Stimulated activated CD8-positive, alpha-beta memory T cell treated with anti-CD3 and anti-CD28 coated beads, Interleukin-4, amount 100 ng/mL, for 48 hours (primary cell): ENCODE results near the gene CAPS.
"Not testable (repeated sequence)": the region's sequence is repeated elsewhere in the genome, so short reads cannot be mapped to it uniquely, and the experiment has no call there.

Experiments
- DNase-seq: peaks from one replicate; pipeline ENCODE4 v3.0.0-alpha.2; 2020

Gene CAPS

DNA sequence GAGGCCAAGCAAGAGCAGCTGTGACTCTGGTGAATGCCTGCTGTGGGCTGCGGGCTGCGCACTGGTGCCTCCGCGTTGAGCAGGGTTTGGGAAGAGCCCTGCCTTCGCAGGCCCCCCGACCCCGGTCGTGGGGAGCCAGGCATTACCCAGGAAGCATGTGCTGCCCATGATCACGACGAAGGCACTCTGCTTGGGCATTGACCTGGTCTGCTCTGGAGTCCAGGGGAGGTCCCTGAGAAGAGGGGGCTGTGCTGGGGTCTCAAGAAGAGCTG is 44.7 kb downstream of the CAPS start:
- no peak for DNase-seq

DNA sequence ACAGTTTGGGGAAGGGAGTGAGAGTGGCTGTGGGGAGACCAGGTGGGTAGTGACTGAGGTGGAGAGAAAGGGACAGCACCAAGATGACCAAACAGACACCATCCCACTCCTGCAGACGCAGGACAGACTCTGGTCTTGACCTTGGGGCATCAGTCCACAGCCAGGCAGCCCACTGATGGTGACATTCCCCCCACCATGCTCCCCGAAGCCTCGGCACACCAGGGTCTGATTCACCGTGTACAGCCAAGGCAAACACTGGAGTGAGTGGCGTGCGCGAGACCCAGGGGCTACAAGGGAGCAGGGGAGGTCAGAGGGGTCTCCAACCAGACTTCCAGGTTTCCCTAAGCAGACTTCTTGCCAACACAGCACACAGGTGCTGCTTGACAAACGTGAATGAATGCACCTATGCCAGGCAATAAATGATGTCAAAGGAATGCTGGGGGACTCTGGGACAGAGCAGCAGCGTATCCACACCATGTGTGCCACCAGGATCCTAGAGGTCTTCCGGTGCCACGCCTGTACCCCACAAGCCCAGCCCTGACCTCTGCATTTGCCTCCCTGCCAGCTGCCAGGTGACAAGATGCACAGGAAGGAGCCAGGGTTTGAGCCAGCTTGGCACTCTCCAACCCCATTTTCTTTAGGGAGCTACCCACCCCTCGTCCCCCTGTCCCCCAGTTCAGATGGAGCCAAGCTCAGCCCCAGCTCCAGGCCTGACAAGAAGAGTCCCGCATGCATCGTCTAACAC is 45.4 kb downstream of the CAPS start:
- DNase-seq: no peak

DNA sequence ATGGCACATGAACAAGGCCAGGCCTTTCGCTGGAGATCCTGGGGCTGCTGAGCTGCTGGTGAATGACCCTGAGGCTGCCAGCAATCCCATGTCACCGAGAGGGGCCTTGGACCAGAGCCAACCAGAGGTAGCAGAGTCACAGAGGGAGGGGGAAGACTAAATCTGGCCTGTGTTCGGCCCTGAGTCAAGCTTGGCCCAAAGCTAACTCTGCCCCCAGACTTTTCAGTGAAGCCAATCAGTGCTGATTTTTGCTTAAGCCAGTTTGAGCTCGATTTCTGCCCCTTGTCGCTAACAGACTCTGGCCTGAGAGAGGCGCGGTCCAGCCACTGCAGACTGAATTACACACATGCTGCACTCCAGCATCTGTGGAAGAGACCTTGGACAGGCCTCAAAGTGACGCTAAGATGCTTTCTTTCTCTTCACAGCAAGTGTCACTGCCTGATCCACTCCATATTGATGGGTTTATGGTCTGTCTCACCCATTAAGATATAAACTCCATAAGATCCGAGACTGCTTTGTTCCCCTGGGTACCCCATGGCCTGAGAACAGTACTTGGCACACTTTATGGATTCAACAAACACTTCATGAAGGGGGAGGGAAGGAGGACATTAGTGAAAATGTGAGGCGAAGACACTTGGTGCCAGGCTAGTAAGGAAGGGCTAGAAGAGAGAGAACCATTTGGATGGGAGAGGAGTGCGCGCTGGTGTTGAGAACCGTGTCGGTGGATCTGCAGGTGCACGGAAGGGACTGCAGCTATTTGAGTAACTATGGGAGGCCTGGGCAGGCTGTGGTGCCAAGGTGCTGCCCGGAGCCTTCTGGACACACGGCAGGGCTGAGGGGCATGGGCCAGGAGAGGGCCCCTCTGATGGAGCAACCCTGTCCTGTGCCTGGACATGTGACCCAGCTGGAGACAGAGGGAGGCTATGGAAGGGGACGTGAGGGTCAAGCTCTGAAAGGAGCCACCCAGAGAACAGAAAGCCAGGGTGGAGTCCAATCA is 46.2 kb downstream of the CAPS start:
- no peak for DNase-seq

DNA sequence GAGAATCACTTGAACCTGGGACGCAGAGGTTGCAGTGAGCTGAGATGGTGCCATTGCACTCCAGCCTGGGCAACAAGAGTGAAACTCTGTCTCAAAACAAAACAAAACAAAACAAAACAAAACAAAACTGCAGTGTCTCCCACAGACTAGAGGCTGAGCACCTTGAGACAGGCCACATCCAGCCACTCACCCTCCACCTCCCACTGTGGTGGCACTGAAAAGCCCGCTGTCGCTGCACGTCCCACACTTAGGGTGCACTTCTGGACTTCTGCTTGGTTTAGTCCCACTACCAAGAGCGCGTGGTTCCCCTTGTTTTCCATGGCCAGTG is 47.6 kb downstream of the CAPS start:
- not testable (repeated sequence) for DNase-seq

DNA sequence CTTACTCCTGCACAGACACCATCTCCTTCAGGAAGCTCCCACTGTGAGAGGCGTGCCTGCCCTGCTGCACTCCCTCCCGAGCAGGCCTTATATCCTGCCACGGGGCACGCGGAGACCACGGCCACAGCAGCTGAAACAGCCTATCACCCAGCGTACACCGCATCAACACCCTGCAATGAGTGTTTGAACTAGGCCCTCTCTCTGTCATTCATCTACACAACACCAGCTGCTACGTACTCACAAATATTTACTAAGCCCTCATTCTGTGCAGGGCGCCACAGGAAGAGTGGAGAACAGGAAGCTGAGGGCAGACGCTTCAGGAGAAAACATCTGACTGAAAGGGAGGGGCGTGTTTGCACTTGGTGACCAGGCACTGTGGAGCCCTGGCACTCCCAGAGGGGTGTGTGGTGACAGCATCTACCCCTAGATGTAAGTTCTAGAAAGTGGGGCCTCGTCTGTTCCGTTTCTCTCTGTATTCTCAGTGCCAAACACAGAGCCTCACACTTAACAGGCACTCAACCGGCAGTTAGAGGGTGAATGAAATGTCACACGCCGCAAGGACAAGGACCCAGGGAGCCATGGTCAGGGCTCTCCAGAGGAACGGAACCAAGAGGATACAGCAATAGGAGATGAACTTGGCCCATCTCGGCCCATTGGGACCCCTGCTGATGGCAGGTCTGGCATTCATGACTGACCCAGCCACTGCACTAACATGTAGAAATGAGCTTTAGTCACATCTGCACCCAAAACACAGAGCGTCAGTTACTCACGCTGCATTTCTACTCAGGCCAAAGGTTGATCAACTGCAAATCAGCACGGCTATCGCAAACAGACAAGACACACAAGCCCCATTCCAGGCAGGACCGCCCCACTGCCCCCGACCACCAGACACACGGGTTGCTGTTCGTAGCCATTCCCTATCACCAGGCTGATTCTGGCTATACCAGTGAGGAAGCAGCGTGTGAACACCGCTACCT is 48.2 kb downstream of the CAPS start:
- peak; percentile 70 for DNase-seq

DNA sequence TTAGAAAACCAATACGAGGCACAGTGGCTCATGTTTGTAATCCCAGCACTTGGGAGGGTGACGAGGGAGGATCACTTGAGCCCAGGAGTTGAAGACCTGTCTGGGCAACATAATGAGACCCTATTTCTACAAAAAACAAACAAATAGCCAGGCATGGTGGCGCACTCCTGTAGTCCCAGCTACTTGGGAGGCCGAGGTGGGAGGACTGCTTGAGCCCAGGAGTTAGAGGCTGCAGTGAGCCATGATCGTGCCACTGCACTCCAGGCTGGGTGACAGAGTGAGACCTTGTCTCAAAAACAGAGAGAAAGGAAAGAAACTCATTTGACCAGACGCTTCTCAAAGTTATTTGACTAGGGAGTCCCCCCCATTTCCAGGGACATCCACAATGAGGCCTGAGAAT is 49.2 kb downstream of the CAPS start:
- not testable (repeated sequence) for DNase-seq

DNA sequence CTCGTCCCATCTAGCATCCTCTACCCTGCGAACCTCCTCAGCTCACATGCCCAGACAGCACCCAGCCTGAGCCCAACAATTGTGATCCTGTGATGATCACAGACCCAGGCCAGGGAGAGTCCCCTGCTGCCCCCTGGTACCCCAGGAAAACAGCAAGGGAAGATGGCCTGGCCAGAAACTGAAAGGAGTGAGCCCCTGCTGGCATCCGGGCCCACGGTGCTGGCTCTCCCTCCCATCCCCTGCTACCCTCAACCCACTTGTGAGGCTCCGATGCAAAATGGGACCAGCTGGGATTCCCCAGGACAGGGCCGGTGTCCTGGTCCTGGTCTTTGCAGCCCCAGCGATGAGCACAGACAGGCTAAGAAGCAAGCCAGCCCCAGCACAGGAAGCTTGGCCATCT is 49.8 kb downstream of the CAPS start:
- no peak for DNase-seq

DNA sequence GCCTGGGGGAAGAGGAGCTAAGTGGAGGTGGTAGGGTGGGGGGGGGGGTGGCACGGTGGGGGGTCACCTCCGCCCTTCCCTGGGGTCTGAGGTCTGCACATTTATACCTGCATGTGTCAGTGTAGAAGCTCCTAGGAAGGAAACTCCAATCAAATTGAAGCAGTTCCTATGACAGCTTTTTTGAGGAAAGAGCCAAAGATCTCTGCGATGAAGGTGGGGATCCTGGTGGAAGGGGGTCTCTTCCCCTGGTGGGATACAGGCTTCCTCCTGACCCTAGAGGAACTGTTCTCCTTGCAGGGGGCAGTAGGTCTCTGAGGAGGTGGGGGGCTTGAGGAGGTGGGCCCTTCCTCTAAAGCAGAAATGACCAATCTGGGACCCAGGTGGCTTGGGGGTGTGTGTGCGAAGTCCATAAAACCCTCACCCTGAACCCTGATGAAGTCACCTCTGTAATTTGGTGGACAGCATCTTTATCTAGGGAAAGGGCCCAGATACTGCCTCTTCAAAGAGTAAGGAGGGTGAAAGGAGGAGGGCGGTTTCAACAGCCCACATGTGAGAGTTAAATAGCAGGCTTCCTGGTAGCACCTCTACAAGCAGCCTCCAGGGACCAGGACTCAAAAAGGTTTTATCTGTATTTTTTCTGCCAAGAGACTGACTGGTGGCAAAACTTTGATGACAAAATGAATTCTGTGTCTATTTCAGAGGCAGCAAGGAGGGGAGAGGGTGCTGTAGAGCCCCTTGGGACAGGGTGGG is 50.9 kb downstream of the CAPS start:
- no peak for DNase-seq
